H1 (cell line): Measurements from ENCODE around the gene PYGB. TPM values are rescaled to one million over a fixed set of nuclear protein-coding genes. Genes with fewer than 3 reads are reported as not detected.

ENCODE experiments used
- KDM1A ChIP-seq: fragments of 200-600, 300-600 bp; sonication (generic); IDR thresholded peaks from 2 replicates; pipeline ENCODE4 v1.7.1; 2016; ENCODE audit warnings: mild to moderate bottlenecking, low read length, borderline replicate concordance
- NANOG ChIP-seq: IDR thresholded peaks from 2 replicates; pipeline ENCODE4 v1.6.1; 2011; ENCODE audit warnings: low read length, low read depth, mild to moderate bottlenecking, inconsistent platforms; ENCODE audit not compliant: insufficient read depth, poor library complexity, severe bottlenecking
- POLR2AphosphoS5 ChIP-seq: IDR thresholded peaks from 2 replicates; pipeline ENCODE4 v1.6.1; 2011; ENCODE audit warnings: low read depth, low read length
- SIRT6 ChIP-seq: IDR thresholded peaks from one replicate; pipeline ENCODE4 v1.7.1; 2012; ENCODE audit warnings: low read length, inconsistent platforms
- SP2 ChIP-seq: IDR thresholded peaks from 2 replicates; pipeline ENCODE4 v1.6.1; 2012; ENCODE audit warnings: mild to moderate bottlenecking, low read length, inconsistent platforms
- SRF ChIP-seq: IDR thresholded peaks from 2 replicates; pipeline ENCODE4 v1.6.1; 2011; ENCODE audit warnings: mild to moderate bottlenecking, low read depth, low read length, moderate library complexity
- TCF12 ChIP-seq: IDR thresholded peaks from 2 replicates; pipeline ENCODE4 v1.6.1; 2011; ENCODE audit warnings: low read depth, mild to moderate bottlenecking, low read length
- polyA plus RNA-seq, 7 experiments: library from polyadenylated mRNA; depleted of rRNA in 3 of 7; stranded (reverse) in 5 of 7; unstranded in 2 of 7; fragments of >200 nt in 5 of 7; fragments of 200-250 nt in 2 of 7; gene quantifications; 1 replicate in 5 of 7; 2 replicates in 1 of 7; 4 replicates in 1 of 7; pipeline versions ENCODE4 v1.2.1 to v1.2.3, GENCODE V29; 2011 to 2013; ENCODE audit warnings: missing spikeins in 2 of 7, mixed read lengths in 2 of 7
- total RNA-seq: library from RNA; stranded (reverse); fragmentation: NEBNext Ultra II Directional; extraction: Animal tissue kit (Norgen Biotek cat#: 25700); gene quantifications from 2 replicates; pipeline ENCODE4 v1.2.1, GENCODE V29; 2021

The PYGB gene
- total and polyA plus RNA-seq, 2 of the 8 experiments (the other 6 are each of a cell fraction or from before 2014, with no cell fraction given), result 26.6 to 56.0 TPM

- TF ChIP-seq NANOG (no peak), KDM1A (no peak), SRF (no peak), TCF12 (no peak), SIRT6 (no peak), SP2 (no peak), POLR2AphosphoS5 (no peak)
Observed at GRCh38 chr20:25316506-25317190, 68.8 kb downstream of the PYGB start (continued).
